Measurements from ENCODE around the gene CRTC1. TPM values are rescaled to one million over a fixed set of nuclear protein-coding genes. Genes with fewer than 3 reads are reported as not detected.
A peak's percentile ranks its signal among the peaks of the same experiment; 100 is the strongest.

The CRTC1 gene
- total and polyA plus RNA-seq, 11 donors = 3.8 to 10.2 (median 7.2) TPM

- DNase-seq = no peak
- 89 to 94% (median 91%) methylated on average over 12 of the region's 12 CpGs for WGBS, 4 donors
- no peak overlapping the region for H3K4me3 ChIP-seq
- no peak overlapping the region for H3K27ac ChIP-seq
- no peaks in the 10 kb centered on the region for H3K9me3 ChIP-seq
- intact Hi-C loops (cut with DNase I) = no loop called here
- ATAC-seq = no peak
- TF ChIP-seq CTCF (IDR thresholded peaks at IDR 0.05) (no peak), POLR2A (IDR thresholded peaks at IDR 0.05) (no peak)
- peaks cover 0 to 32% (median 6%) of the 10 kb centered on the region in 12 donors for H3K4me1 ChIP-seq
- peaks cover 0 to 53% (median 24%) of the 10 kb centered on the region in 9 donors for H3K36me3 ChIP-seq
- H3K27me3 ChIP-seq = no peaks in the 10 kb centered on the region
Measured at GRCh38 chr19:18669524-18669817, 14.0 kb upstream of the CRTC1 start.

- Histone ChIP-seq H3K27ac (no peak overlapping the region), H3K36me3 (peaks cover 0 to 49% (median 24%) of the 10 kb centered on the region in 9 donors), H3K4me3 (no peak overlapping the region), H3K27me3 (no peaks in the 10 kb centered on the region), H3K9me3 (no peaks in the 10 kb centered on the region), H3K4me1 (peaks cover 0 to 32% (median 6%) of the 10 kb centered on the region in 12 donors)
- DNase-seq = no peak
- no peak for ATAC-seq
- intact Hi-C loops (cut with DNase I) = loop anchor here in 5 of 10 donors (5.0 to 10.0 kb wide), 5 partner anchors 73 to 225 kb away; no protein-coding TSS in a partner anchor
- WGBS, 4 donors = 89 to 95% (median 92%) methylated on average over 11 of the region's 11 CpGs
- TF ChIP-seq POLR2A (IDR thresholded peaks at IDR 0.05) (no peak), CTCF (IDR thresholded peaks at IDR 0.05) (no peak)
Measured at GRCh38 chr19:18669883-18670282, 13.6 kb upstream of the CRTC1 start.

GRCh38 chr19:18670312-18670711, 13.2 kb upstream of the CRTC1 start:
- Histone ChIP-seq H3K27ac (no peak overlapping the region), H3K4me3 (no peak overlapping the region), H3K4me1 (peaks cover 0 to 32% (median 6%) of the 10 kb centered on the region in 12 donors), H3K36me3 (peaks cover 0 to 46% (median 24%) of the 10 kb centered on the region in 9 donors), H3K27me3 (no peaks in the 10 kb centered on the region), H3K9me3 (no peaks in the 10 kb centered on the region)
- DNase-seq = no peak
- WGBS, 4 donors = 86 to 91% (median 89%) methylated on average over 13 of the region's 13 CpGs
- intact Hi-C loops (cut with DNase I) = loop anchor here in 5 of 10 donors (5.0 to 10.0 kb wide), 5 partner anchors 73 to 226 kb away; no protein-coding TSS in a partner anchor
- ATAC-seq = no peak
- TF ChIP-seq CTCF (IDR thresholded peaks at IDR 0.05) (no peak), POLR2A (IDR thresholded peaks at IDR 0.05) (no peak)

- 85 to 88% (median 88%) methylated on average over 33 to 35 of the region's 35 CpGs for WGBS, 4 donors
- Histone ChIP-seq H3K27me3 (no peaks in the 10 kb centered on the region), H3K4me3 (no peak overlapping the region), H3K27ac (peak overlapping the region in 1 of 12 donors; percentile 54), H3K4me1 (peaks cover 0 to 23% (median 4%) of the 10 kb centered on the region in 12 donors), H3K36me3 (peaks cover 0 to 37% (median 24%) of the 10 kb centered on the region in 9 donors), H3K9me3 (no peaks in the 10 kb centered on the region)
- DNase-seq = no peak
- no peak for ATAC-seq
- TF ChIP-seq CTCF (IDR thresholded peaks at IDR 0.05) (no peak), POLR2A (IDR thresholded peaks at IDR 0.05) (no peak)
- intact Hi-C loops (cut with DNase I) = loop anchor here in 5 of 10 donors (5.0 to 10.0 kb wide), 5 partner anchors 74 to 227 kb away; no protein-coding TSS in a partner anchor
Measured at GRCh38 chr19:18671303-18672043, 12.0 kb upstream of the CRTC1 start.

Measured in heart left ventricle (tissue), 16 donors.